Fibroblast of pulmonary artery (primary cell): Measurements from ENCODE around the gene ACTL8.

ENCODE experiments used
- DNase-seq: peaks from one replicate; pipeline ENCODE4 v3.0.0-alpha.2; 2010; ENCODE audit warnings: low read depth
- H3K4me3 ChIP-seq: replicated peaks from 2 replicates; pipeline ENCODE4 v1.5.1; 2011; ENCODE audit warnings: low read depth, mild to moderate bottlenecking, control low read depth, low read length, moderate library complexity
- TF ChIP-seq, protein P1 (sequence below): IDR thresholded peaks from 2 replicates; pipeline ENCODE4 v1.5.1; 2011; ENCODE audit warnings: mild to moderate bottlenecking, control low read depth, low read length, inconsistent platforms; ENCODE audit errors: missing control alignments

ACTL8 gene

DNA sequence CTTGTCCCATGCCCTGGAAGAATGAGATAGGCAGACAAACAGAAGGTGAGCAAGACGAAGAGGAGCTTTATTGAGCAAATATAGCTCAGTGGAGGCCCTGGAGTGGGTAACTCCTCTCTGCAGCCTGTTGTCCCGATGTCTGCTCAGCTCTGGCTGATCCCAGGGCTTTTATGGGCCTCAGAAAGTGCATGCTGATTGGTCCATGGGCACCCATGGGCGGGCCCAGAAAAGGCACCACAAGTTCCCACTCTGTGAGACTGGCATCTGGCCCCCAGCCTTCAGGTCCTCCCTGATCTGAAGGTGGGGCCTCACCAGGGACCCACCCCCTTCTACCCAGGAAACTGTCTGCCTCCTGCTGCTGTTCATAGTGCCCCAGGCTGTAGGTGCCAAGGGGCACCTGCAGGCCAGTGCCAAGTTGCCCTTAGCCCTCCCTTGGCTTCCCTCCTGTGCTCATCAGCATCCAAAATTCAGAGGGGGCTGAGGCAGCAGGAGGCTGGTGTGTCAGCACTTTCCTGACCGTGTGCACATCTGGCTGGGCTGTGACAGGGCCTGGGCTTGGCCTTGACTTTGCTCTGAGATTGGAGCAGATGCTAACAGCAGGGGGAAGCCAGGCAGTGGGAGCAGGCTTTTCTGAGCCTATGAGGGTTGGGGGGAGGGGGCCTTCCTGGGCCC is 35.4 kb downstream of the ACTL8 start:
- TF ChIP-seq, protein P1, sequence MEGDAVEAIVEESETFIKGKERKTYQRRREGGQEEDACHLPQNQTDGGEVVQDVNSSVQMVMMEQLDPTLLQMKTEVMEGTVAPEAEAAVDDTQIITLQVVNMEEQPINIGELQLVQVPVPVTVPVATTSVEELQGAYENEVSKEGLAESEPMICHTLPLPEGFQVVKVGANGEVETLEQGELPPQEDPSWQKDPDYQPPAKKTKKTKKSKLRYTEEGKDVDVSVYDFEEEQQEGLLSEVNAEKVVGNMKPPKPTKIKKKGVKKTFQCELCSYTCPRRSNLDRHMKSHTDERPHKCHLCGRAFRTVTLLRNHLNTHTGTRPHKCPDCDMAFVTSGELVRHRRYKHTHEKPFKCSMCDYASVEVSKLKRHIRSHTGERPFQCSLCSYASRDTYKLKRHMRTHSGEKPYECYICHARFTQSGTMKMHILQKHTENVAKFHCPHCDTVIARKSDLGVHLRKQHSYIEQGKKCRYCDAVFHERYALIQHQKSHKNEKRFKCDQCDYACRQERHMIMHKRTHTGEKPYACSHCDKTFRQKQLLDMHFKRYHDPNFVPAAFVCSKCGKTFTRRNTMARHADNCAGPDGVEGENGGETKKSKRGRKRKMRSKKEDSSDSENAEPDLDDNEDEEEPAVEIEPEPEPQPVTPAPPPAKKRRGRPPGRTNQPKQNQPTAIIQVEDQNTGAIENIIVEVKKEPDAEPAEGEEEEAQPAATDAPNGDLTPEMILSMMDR, result no peak
- H3K4me3 ChIP-seq, result no peak overlapping the region
- DNase-seq, result no peak

DNA sequence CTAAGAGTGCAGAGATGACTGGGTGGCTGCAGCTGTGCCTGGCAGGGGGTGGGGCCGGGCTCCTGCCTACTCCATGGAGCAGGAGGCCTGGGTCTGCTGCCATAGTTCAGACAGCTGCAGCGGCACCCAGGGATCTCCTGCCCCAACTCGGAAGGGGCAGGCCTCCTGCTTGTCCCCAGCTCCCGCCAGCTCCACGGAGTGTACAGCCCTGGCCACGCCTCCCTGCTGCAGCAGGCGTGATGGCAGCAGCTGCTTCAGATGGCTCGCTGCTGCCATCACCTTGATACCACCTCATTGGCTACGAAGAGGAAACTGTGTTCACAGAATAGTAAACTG is 35.9 kb downstream of the ACTL8 start:
- DNase-seq, result no peak
- TF ChIP-seq, protein P1, result no peak

DNA sequence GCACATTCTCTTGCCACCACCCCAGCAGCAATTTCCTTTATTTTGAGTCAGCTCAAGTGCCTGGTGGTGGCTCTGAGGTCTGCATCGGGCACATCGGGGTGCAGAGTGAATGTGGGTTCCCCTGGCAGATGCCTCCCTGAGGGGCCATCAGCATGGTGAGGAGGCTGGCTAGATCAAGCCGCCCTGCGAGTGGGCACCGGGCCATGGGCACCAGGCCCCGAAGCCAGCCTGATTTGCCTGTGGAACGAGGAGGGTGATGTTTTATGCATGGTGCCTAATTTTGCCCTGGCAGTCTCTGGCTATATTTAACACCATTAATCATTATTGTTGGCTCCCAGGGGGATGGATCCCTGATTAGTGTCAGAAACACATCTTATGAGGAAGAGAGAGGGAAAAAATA is 36.3 kb downstream of the ACTL8 start:
- DNase-seq, result no peak
- TF ChIP-seq, protein P1, result no peak
- no peak overlapping the region for H3K4me3 ChIP-seq

More for the DNA sequence above, 35.9 kb downstream of the ACTL8 start:
- H3K4me3 ChIP-seq, result no peak overlapping the region

DNA sequence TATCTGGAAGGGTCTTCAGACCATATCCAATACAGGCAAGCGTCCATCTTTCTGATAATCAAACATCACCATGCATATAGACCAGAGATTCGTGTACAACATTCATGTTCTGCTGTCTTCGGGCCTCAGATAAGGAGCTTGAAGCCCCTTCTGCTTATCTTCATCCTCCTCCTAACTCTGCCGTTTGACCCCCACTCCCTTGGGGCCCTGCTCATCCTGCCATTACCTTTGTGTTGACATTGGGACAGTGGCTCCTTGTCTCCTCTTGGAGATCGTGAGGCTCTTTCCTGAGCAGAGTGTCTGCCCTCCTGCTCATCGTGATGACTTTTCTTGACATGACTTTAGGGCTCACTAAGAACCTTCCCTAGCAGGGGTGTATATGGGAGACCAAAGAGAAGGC is 37.3 kb downstream of the ACTL8 start:
- no peak overlapping the region for H3K4me3 ChIP-seq
- TF ChIP-seq, protein P1, result no peak
- DNase-seq, result no peak

DNA sequence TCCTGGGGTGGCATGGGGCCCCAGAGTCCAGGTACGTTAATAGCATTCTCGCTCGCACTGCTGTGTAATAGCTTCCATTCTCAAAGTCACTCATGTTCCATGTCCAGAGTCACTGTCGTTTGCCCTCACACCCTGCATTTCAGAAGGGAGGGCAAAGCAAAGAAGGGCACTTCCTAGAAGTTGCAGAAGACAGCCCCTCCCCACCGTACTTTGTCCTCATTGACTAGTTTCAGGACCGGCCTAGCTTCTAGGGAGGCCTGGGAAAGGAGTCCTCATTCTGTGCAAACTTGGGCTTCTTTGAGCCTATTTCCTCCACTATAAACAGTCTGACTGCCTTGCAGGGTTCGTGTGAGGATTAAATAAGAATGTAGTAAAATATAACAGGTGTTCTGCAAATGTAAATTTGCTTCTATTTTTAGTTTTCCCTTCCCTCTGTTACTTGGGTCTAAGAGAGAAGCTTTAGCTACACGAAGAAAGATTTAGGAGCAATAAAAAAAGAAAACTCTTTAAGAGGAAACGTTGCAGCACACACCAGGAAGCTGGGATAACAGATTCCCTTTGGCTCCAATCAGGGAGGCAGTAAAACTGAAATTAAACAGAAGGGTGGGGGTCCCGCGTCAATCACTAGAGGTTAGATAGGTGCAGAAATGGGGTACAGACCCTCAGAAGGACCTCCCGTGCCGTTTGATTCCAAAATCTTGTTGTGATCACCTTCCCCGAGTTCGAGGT is 40.1 kb downstream of the ACTL8 start:
- no peak for DNase-seq
- TF ChIP-seq, protein P1, result no peak
- H3K4me3 ChIP-seq, result no peak overlapping the region

DNA sequence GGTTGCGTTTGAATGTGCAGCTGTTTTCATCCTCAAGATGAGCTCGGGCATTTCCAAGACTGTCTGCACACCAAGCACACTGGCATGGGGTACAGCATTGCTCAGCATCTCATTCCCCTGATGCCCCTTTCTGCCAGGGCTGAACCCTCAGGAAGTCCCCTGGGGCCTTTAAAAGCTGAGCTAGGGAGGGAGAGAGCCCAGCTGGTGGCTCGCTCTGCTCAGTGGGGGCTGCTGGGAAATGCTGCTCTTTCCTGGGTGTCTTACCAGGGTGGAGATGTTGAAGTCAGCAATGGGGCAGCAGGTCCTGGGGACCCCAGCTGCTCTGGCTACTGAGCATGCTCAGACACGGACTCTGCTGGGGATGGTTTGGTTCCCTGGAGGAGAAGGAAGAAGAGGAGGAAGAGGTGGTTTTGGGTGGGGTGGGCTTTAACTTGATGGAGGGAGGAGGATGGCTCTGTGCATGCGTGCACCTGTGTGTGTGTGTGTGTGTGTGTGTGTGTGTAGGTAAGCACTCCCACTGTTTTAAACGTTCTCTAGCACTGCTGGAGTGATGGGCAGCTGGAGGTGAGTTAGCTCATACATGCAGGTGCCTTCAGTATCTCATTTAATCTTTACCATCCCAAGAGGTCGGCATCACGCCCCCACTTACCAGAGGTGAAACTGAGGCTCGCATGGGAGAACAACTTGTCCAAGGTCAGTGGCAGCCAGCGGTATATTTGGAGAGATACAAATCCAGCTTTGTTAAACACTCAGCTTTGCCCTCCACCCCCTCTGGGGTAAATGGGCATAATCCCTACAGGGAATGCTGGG is 40.9 kb downstream of the ACTL8 start:
- DNase-seq, result no peak
- no peak overlapping the region for H3K4me3 ChIP-seq
- TF ChIP-seq, protein P1, result no peak
